GM21423 (cell line): ENCODE measurements around the gene CLDN7.
A peak's percentile ranks its signal among the peaks of the same experiment; 100 is the strongest.

ENCODE experiments used
- ATAC-seq: cut with Tn5 transposase; IDR thresholded peaks from one replicate; pipeline ENCODE4 v1.9.1; 2021; ENCODE audit warnings: mild to moderate bottlenecking, moderate library complexity; ENCODE audit not compliant: unreplicated experiment

The CLDN7 gene

DNA sequence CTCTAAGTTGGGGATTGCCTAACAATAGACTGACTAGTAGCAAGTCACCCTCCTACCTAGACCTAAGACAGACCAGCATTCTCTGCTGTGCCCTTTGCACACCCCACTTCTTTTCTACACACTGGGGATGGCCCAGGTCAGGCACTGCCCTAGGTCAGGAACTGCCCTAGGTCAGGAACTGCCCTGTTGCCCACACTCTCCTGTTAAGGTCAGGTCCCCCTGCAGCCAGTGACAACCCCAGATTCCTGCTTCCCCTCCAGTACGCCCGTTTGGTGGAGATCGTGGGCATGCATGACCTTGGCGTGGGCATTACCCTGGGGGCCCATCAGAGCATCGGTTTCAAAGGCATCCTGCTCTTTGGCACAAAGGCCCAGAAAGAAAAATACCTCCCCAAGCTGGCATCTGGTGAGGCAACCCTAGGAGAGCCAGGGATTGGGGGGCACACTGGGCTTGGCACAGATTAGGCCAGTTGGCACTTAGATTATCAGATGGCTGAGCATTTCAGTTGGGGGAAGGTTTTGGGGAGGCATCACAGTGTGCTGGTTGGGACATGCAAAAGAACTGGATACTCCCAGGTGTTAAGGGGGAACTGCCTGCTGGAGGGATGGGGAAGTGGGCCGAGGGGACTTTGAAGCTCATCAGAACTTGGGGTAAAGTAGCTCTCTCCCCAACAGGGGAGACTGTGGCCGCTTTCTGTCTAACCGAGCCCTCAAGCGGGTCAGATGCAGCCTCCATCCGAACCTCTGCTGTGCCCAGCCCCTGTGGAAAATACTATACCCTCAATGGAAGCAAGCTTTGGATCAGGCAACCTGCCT lies 40.8 kb downstream of the CLDN7 start:
- ATAC-seq: no peak

DNA sequence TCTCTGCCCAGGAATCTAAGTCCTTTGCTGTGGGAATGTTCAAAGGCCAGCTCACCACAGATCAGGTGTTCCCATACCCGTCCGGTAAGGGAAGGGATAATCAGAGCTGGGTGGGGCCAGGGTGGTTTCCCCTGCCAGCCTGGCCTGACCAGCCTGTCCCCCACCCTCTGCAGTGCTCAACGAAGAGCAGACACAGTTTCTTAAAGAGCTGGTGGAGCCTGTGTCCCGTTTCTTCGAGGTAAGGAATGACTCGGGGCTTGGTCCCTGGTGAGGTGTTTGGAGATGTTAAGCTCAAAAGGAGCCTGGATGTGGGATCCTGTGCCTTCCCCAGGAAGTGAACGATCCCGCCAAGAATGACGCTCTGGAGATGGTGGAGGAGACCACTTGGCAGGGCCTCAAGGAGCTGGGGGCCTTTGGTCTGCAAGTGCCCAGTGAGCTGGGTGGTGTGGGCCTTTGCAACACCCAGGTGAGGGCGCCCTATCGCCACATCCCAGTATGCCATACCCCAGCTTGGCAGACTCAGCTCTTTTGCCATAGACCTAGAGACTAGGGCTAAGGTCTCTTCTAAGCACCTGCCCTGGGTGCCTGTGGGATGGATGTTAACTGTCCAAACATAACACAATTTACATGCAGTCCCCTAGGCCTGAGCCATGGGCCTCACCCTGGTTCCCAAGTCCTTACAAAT lies 41.5 kb downstream of the CLDN7 start:
- no peak for ATAC-seq

- ATAC-seq: peak; percentile 70
Observed at GRCh38 chr17:7219812-7220592, 42.3 kb downstream of the CLDN7 start, which contains the start of the genes ACADVL and DLG4. Gene ACADVL (plus strand): TSS chr17:7219938. CDS start chr17:7219985, 47 bp downstream. Gene DLG4 (minus strand): TSS chr17:7219836.

- ATAC-seq: no peak
Observed at GRCh38 chr17:7219229-7219811, 43.0 kb downstream of the CLDN7 start.

- ATAC-seq: no peak
Observed at GRCh38 chr17:7218758-7219157, 43.5 kb downstream of the CLDN7 start.

DNA sequence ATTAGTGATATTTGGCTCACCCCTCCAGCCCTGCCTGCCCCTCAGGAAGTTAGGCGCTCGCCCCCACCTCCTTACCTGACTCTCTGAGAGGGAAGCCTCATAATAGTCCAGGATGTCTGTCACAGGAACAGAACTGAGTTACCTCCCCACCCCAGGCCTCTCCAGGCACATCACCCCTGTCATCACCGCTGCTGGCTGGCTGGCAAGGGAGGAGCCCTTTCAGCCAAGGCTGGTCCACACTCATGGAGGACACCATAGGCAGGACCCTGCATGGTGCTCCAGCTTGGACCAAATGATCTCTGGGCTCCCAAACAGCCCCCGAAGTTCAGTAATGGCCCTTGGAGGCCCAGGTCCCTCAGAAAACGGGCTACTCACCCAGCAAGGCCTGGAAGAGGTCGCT lies 44.1 kb downstream of the CLDN7 start:
- ATAC-seq: no peak

DNA sequence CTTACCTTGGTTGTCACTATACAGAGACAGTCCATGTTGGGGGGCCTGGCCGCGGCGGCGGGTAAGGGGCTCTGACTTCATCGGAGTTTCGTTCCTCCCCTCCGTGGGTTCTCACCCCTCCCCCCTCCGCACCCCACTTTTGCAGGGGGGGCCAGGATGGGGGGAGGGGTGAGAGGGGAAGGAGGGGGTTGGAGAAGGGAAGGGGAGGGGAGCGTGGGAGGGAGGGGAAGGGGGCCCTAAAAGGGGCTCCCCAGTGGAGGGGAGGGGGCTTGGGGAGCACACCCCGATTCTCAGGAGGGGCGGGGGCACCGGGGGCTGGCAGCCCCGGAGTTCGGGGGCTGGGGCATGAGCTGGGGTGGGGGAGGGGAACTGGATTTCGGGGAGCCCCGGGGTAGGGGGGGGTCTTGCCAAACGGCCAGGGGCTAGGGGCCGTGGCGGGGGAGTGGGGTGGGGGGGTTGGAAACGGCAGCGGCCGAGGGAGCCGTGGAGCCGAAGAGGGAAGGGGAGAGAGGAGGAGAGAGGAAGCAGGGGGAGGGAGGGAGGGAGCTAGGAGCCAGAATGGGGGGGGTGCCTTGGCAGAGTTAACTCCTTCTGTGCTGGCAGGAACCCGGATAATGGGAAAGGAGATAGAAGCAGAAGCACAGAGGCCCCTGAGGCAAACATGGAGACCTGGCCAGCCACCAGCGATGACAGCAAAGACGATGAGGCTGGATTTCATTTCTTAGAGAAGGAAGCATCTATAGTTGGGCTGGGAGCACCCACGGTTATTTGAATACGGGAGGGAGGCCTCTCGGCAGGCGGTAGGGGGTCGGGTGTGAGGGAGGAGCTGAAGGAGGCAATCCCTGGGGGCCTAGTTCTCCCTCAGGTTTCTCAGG lies 44.9 kb downstream of the CLDN7 start:
- ATAC-seq: no peak

GRCh38 chr17:7216242-7217112 lies 45.8 kb downstream of the CLDN7 start:
- no peak for ATAC-seq

DNA sequence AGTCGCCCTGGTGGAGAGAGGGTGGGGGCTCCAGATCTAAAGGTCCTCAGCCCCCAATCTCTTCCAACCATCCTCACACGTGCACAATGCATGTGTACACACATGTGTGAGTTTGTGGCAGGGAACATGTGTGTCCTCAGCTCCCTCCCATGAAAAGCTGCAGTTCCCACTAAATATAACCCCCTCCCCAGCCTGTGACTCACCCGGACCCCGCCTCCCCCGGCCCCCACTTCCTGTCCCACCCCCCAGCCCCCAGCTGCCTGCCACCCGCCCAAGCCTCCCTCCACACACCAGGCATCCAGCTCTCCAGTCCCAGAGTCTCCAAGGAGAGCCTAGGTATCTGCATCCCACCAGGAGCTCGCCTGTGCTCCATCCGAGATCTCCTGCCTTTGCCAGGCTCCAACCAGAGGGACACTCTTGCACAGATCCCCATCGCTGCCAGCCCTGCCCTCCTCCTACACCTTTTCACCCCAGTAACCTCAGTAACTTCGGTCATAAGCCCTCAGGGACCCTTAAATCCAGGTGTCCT lies 46.6 kb downstream of the CLDN7 start:
- ATAC-seq: no peak

GRCh38 chr17:7215136-7215638 lies 47.1 kb downstream of the CLDN7 start:
- no peak for ATAC-seq

DNA sequence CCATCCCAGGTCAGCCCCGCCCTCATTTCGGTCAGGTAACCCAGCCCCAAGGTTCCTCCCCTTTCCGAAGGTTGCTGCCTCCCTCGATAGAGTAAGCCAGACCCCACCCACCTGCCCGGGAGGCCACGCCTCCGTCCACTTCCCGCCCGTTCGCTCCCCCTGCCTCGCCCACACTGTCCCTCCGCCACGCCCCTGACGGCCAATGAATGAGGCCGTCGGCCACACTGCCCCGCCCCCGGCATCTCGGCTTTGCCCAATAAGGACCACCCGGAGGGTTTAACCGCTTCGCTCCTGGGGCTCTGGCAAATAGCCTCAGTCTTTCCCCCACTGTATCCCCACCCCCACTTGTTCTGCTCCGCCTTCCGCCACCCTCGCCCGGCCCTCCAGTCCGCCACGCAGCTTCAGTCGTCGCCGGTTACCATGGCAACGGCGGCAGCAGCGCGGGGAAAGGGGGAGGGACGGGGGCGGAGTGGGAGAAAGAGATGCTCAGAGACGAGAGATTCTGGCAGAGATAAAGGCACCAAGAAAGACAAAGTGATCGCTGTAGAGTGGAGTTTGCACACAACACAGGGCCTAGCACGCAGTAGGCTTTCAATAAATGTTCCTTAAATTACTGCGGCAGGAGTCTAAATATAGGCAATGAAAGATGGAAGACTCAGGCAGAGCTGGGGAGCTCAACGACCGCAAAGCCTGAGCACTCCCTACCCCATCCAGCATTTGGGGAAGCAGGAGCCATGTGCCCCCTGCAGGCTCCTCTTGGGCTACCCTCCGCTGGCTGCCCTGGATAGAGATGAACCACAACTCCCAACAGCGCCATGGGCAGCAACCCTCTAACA lies 47.8 kb downstream of the CLDN7 start:
- ATAC-seq: peak; percentile 79

GRCh38 chr17:7213895-7214299 lies 48.4 kb downstream of the CLDN7 start:
- peak; percentile 4 for ATAC-seq

GRCh38 chr17:7211491-7212273 lies 50.6 kb downstream of the CLDN7 start:
- ATAC-seq: no peak
